ENCODE data around the gene CIB2. TPM values are rescaled to one million over a fixed set of nuclear protein-coding genes. Genes with fewer than 3 reads are reported as not detected.

The CIB2 gene
- total RNA-seq, 1 experiment from 2014 or later, result 43.2 TPM

DNA sequence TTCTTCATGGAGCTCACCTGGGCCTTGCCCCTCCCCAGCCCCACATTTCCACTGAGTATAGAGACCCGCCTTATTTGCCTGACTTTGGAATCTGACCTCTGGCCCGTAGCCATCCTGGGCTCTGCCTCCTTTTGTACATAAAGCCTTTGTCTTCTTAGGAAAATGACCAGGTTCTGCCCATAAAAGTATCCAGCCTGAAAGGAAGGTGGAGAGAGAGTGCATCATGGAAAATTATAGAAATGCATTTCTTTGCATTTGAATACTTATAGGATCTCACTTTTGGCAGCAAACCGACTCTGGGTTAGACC is 42.5 kb downstream of the CIB2 start:
- WGBS (ENCODE audit: extremely low coverage, insufficient read length, low lambda C conversion rate), result no CpG with 5 or more reads among the region's 3 CpGs
- H3K4me3 Mint-ChIP-seq, result no peak overlapping the region
- no peak overlapping the region for H2BK5ac ChIP-seq (ENCODE audit: insufficient read length, low read length)
- H2BK20ac ChIP-seq (ENCODE audit: low read depth, low read length, poor library complexity, severe bottlenecking), result no peak overlapping the region
- no peaks in the 10 kb centered on the region for H3K9me3 ChIP-seq (ENCODE audit: control insufficient read depth, low read depth, low read length)
- no peak overlapping the region for H2BK15ac ChIP-seq (ENCODE audit: low read depth, low read length)
- H3K4me1 ChIP-seq (ENCODE audit: insufficient read depth, low read length), result no peaks in the 10 kb centered on the region
- no peak overlapping the region for H3K9ac ChIP-seq (ENCODE audit: extremely low read depth, insufficient read length, low read length)
- H4K20me1 ChIP-seq (ENCODE audit: control insufficient read depth, insufficient read depth, insufficient read length), result no peaks in the 10 kb centered on the region
- no peak overlapping the region for H3K4me2 ChIP-seq (ENCODE audit: insufficient read depth, insufficient read length, low read length)
- no peaks in the 10 kb centered on the region for H3K36me3 Mint-ChIP-seq (ENCODE audit: insufficient read depth in 1 of 3, low read depth in 3 of 3)
- no peak overlapping the region for H2BK120ac ChIP-seq (ENCODE audit: low read depth, low read length, poor library complexity, severe bottlenecking)
- no peak overlapping the region for H3K27ac ChIP-seq (ENCODE audit: insufficient read length, low read depth, low read length)
- H3K79me2 ChIP-seq (ENCODE audit: insufficient read depth, low read length), result no peaks in the 10 kb centered on the region
- peaks cover 0 to 3% of the 10 kb centered on the region in 2 experiments; a peak in 1 of 5 replicates for H3K9me3 Mint-ChIP-seq
- H2AFZ ChIP-seq (ENCODE audit: low read length), result no peak overlapping the region
- H3K4me1 Mint-ChIP-seq, result peaks cover 9 to 11% of the 10 kb centered on the region in 2 experiments
- no peak overlapping the region for H4K5ac ChIP-seq (ENCODE audit: insufficient read length, low read depth, low read length)
- no peak overlapping the region for H3K14ac ChIP-seq (ENCODE audit: insufficient read depth, low read length)
- H3K56ac ChIP-seq (ENCODE audit: insufficient read length, low read depth, low read length), result no peak overlapping the region
- H3K18ac ChIP-seq (ENCODE audit: insufficient read length, low read depth, low read length), result no peak overlapping the region
- H4K91ac ChIP-seq (ENCODE audit: insufficient read length, low read depth, low read length), result no peak overlapping the region
- H3K27ac Mint-ChIP-seq, result no peak overlapping the region
- TF ChIP-seq, protein P1, sequence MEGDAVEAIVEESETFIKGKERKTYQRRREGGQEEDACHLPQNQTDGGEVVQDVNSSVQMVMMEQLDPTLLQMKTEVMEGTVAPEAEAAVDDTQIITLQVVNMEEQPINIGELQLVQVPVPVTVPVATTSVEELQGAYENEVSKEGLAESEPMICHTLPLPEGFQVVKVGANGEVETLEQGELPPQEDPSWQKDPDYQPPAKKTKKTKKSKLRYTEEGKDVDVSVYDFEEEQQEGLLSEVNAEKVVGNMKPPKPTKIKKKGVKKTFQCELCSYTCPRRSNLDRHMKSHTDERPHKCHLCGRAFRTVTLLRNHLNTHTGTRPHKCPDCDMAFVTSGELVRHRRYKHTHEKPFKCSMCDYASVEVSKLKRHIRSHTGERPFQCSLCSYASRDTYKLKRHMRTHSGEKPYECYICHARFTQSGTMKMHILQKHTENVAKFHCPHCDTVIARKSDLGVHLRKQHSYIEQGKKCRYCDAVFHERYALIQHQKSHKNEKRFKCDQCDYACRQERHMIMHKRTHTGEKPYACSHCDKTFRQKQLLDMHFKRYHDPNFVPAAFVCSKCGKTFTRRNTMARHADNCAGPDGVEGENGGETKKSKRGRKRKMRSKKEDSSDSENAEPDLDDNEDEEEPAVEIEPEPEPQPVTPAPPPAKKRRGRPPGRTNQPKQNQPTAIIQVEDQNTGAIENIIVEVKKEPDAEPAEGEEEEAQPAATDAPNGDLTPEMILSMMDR (conservative IDR thresholded peaks at IDR 0.05), result no peak
- no peak overlapping the region for H3K4ac ChIP-seq (ENCODE audit: low read depth, low read length)
- no peaks in the 10 kb centered on the region for H3K23me2 ChIP-seq (ENCODE audit: insufficient read length, low read depth, low read length, poor library complexity, severe bottlenecking)
- no peaks in the 10 kb centered on the region for H3K27me3 ChIP-seq (ENCODE audit: insufficient read depth, low read length)
- no peak overlapping the region for H4K8ac ChIP-seq (replicated peaks; ENCODE audit: insufficient read length, low read depth, low read length)
- H2AK5ac ChIP-seq (ENCODE audit: insufficient read length, low read length), result no peak overlapping the region
- peaks cover 35% of the 10 kb centered on the region for H3K27me3 Mint-ChIP-seq (ENCODE audit: low read depth)
- no peak overlapping the region for H3K23ac ChIP-seq (ENCODE audit: insufficient read length, low read depth, low read length)
- H2BK12ac ChIP-seq (ENCODE audit: insufficient read length, low read depth, low read length), result no peak overlapping the region
- no peaks in the 10 kb centered on the region for H3K79me1 ChIP-seq (ENCODE audit: insufficient read depth, low read depth, low read length, poor library complexity, severe bottlenecking)
- no peak for DNase-seq
- H3T11ph ChIP-seq (ENCODE audit: low read length), result no peak overlapping the region
